Endodermal cell (in vitro differentiated cells): ENCODE results near the gene WDR27. TPM values are rescaled to one million over a fixed set of nuclear protein-coding genes. Genes with fewer than 3 reads are reported as not detected.

Source experiments
- DNase-seq: peaks from one replicate; pipeline ENCODE4 v3.0.0-alpha.2; 2017
- H3K27ac ChIP-seq: 2 replicates; pipeline ENCODE4 v1.5.1; 2013; ENCODE audit warnings: mild to moderate bottlenecking, low read depth, low read length, moderate library complexity
- H3K27me3 ChIP-seq: 2 replicates; pipeline ENCODE4 v1.6.1; 2013; ENCODE audit warnings: mild to moderate bottlenecking, low read length, moderate library complexity; ENCODE audit not compliant: insufficient read depth, control insufficient read depth, poor library complexity, severe bottlenecking
- H3K36me3 ChIP-seq: 2 replicates; pipeline ENCODE4 v1.7.0; 2013; ENCODE audit warnings: mild to moderate bottlenecking, low read length, moderate library complexity; ENCODE audit not compliant: control insufficient read depth, insufficient read depth
- H3K4me1 ChIP-seq: one replicate; pipeline ENCODE4 v1.7.0; 2013; ENCODE audit warnings: low read length; ENCODE audit not compliant: control insufficient read depth, insufficient read depth
- H3K4me3 ChIP-seq: 2 replicates; pipeline ENCODE4 v1.5.1; 2013; ENCODE audit warnings: mild to moderate bottlenecking, low read length, moderate library complexity
- H3K9ac ChIP-seq: 2 replicates; pipeline ENCODE4 v1.6.1; 2013; ENCODE audit warnings: mild to moderate bottlenecking, low read length, moderate library complexity; ENCODE audit not compliant: poor library complexity, severe bottlenecking; ENCODE audit errors: extremely low read depth
- H3K9me3 ChIP-seq: 2 replicates; pipeline ENCODE4 v1.6.1; 2013; ENCODE audit warnings: mild to moderate bottlenecking, low read length, moderate library complexity; ENCODE audit not compliant: control insufficient read depth
- H3K27ac Mint-ChIP-seq: 2 replicates; pipeline ENCODE4 v1.8.0; 2020; ENCODE audit warnings: mixed read lengths
- H3K27me3 Mint-ChIP-seq: 2 replicates; pipeline ENCODE4 v1.8.0; 2021; ENCODE audit warnings: mild to moderate bottlenecking, mixed read lengths; ENCODE audit not compliant: insufficient read depth
- H3K36me3 Mint-ChIP-seq: 2 replicates; pipeline ENCODE4 v1.8.0; 2020; ENCODE audit warnings: low read depth, mixed read lengths
- H3K4me1 Mint-ChIP-seq: 2 replicates; pipeline ENCODE4 v1.8.0; 2020; ENCODE audit warnings: mixed read lengths
- H3K4me3 Mint-ChIP-seq: 2 replicates; pipeline ENCODE4 v1.8.0; 2020; ENCODE audit warnings: mild to moderate bottlenecking, moderate library complexity, mixed read lengths
- H3K9me3 Mint-ChIP-seq: 2 replicates; pipeline ENCODE4 v1.8.0; 2020; ENCODE audit warnings: mild to moderate bottlenecking, mixed read lengths
- WGBS, 2 experiments: methylation state at CpG; one replicate each; pipeline versions ENCODE4 v1.1.5 to v1.1.7; 2013; ENCODE audit warnings: missing lambda C conversion rate in 2 of 2, mixed read lengths in 1 of 2; ENCODE audit not compliant: insufficient coverage in 1 of 2, insufficient read length in 1 of 2; 5-methylcytosine and 5-hydroxymethylcytosine counted together
- total RNA-seq, 2 donors: library from RNA; stranded (reverse); fragmentation: NEBNext Ultra II Directional in 1 of 2; extraction: Animal tissue kit (Norgen Biotek cat#: 25700) in 1 of 2; gene quantifications; 2 replicates in 1 of 2; 3 replicates in 1 of 2; pipeline ENCODE4 v1.2.1, GENCODE V29; 2021
- TF ChIP-seq, protein P1 (sequence below): fragments of 200-600 bp; sonication (generic); conservative IDR thresholded peaks from 2 replicates; pipeline ENCODE4 v1.5.0; 2021; ENCODE audit warnings: antibody characterized with exemption, mild to moderate bottlenecking

Gene WDR27
- total RNA-seq, 2 donors from 2014 or later: 94.4 to 110 TPM

DNA sequence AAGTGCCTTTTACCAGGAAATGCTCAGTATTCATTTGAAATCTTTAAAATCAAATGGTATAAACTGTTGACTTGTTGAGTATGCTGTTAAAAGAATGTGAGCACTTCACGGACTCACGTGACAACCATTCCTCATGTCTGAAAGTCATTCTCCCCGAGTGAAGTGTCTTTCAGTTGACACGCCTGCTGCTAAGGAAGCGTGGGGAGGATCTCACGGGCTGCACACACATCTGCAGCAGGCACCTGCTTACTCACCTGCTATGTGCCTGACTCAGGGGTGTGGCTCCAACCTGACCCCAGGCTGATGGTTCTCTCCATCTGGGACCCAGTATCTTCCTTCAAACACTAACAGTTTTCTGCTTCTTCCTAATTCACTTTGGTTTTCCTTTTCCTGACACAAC lies 32.7 kb downstream of the WDR27 start:
- no peaks in the 10 kb centered on the region for H3K4me1 ChIP-seq
- Mint-ChIP-seq H3K4me1 (no peaks in the 10 kb centered on the region), H3K27me3 (no peaks in the 10 kb centered on the region), H3K9me3 (no peaks in the 10 kb centered on the region), H3K27ac (no peak overlapping the region), H3K36me3 (peaks cover 72% of the 10 kb centered on the region), H3K4me3 (no peak overlapping the region)
- H3K9me3 ChIP-seq: no peaks in the 10 kb centered on the region
- no peak overlapping the region for H3K27ac ChIP-seq
- no peaks in the 10 kb centered on the region for H3K27me3 ChIP-seq
- TF ChIP-seq, protein P1, sequence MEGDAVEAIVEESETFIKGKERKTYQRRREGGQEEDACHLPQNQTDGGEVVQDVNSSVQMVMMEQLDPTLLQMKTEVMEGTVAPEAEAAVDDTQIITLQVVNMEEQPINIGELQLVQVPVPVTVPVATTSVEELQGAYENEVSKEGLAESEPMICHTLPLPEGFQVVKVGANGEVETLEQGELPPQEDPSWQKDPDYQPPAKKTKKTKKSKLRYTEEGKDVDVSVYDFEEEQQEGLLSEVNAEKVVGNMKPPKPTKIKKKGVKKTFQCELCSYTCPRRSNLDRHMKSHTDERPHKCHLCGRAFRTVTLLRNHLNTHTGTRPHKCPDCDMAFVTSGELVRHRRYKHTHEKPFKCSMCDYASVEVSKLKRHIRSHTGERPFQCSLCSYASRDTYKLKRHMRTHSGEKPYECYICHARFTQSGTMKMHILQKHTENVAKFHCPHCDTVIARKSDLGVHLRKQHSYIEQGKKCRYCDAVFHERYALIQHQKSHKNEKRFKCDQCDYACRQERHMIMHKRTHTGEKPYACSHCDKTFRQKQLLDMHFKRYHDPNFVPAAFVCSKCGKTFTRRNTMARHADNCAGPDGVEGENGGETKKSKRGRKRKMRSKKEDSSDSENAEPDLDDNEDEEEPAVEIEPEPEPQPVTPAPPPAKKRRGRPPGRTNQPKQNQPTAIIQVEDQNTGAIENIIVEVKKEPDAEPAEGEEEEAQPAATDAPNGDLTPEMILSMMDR: no peak
- WGBS, 2 experiments: 89 to 95% methylated on average over 5 to 6 of the region's 6 CpGs
- DNase-seq: no peak
- H3K36me3 ChIP-seq: peaks cover 83% of the 10 kb centered on the region
- H3K9ac ChIP-seq: no peak overlapping the region
- H3K4me3 ChIP-seq: no peak overlapping the region

- H3K4me1 ChIP-seq: no peaks in the 10 kb centered on the region
- H3K27ac ChIP-seq: no peak overlapping the region
- H3K9ac ChIP-seq: no peak overlapping the region
- Mint-ChIP-seq H3K27ac (peak overlapping the region; percentile 23), H3K4me1 (no peaks in the 10 kb centered on the region), H3K27me3 (peaks cover 2% of the 10 kb centered on the region), H3K4me3 (no peak overlapping the region), H3K36me3 (peaks cover 74% of the 10 kb centered on the region), H3K9me3 (no peaks in the 10 kb centered on the region)
- H3K9me3 ChIP-seq: no peaks in the 10 kb centered on the region
- DNase-seq: no peak
- H3K4me3 ChIP-seq: no peak overlapping the region
- peaks cover 82% of the 10 kb centered on the region for H3K36me3 ChIP-seq
- WGBS, 2 experiments: 84 to 87% methylated on average over 8 to 15 of the region's 15 CpGs
- TF ChIP-seq, protein P1: no peak
- no peaks in the 10 kb centered on the region for H3K27me3 ChIP-seq
Observed at GRCh38 chr6:169668203-169668847, 33.5 kb downstream of the WDR27 start.

DNA sequence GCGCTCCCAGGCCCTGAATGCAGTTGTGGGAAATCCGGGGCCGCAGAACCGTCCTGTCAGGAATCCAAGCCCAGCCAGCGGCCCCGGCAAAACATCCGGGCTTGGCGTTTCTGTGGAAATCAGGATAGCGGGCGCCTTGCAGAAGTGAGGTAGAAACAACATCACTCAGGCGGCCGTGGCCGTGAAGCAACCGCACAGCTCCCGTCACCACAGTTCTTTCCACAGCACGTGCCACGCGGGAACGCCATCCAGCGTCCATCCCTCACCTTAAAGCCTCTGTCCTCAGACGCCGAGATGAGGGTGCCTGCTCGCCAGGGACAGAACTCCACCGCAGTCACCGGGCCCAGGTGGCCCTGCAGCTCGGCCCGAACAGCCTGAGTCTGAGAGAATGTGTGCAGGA lies 34.1 kb downstream of the WDR27 start:
- 95 to 98% methylated on average over 24 to 27 of the region's 27 CpGs for WGBS, 2 experiments
- Histone ChIP-seq H3K36me3 (peaks cover 84% of the 10 kb centered on the region), H3K9ac (no peak overlapping the region), H3K27me3 (no peaks in the 10 kb centered on the region), H3K27ac (no peak overlapping the region), H3K4me3 (no peak overlapping the region), H3K9me3 (no peaks in the 10 kb centered on the region), H3K4me1 (no peaks in the 10 kb centered on the region)
- H3K27ac Mint-ChIP-seq: no peak overlapping the region
- H3K9me3 Mint-ChIP-seq: no peaks in the 10 kb centered on the region
- H3K36me3 Mint-ChIP-seq: peaks cover 75% of the 10 kb centered on the region
- DNase-seq: no peak
- TF ChIP-seq, protein P1: no peak
- no peaks in the 10 kb centered on the region for H3K4me1 Mint-ChIP-seq
- no peak overlapping the region for H3K4me3 Mint-ChIP-seq
- peaks cover 2% of the 10 kb centered on the region for H3K27me3 Mint-ChIP-seq
